GM12878 (cell line): ENCODE data around the gene BPIFA3. TPM values are rescaled to one million over a fixed set of nuclear protein-coding genes. Genes with fewer than 3 reads are reported as not detected.

Source experiments
- polyA plus RNA-seq, 11 experiments: library from polyadenylated mRNA; depleted of rRNA in 4 of 11; unstranded in 6 of 11; stranded (reverse) in 5 of 11; fragments of >200 nt; fragmentation: Nextera tagmentation in 4 of 11; fragmentation: Illumina TruSeq in 1 of 11; extraction: Ambion mirVana in 4 of 11; extraction: Trizol in 1 of 11; gene quantifications; 1 replicate in 1 of 11; 2 replicates in 10 of 11; pipeline versions ENCODE4 v1.2.1 to v1.2.3, GENCODE V29; 2011 to 2016; ENCODE audit warnings: inconsistent platforms in 2 of 11, missing spikeins in 2 of 11, low read depth in 1 of 11
- total RNA-seq, 4 experiments: library from RNA; depleted of rRNA in 3 of 4; stranded (reverse); fragments of >200 nt in 3 of 4; fragmentation: Illumina TruSeq in 1 of 4; extraction: Trizol in 1 of 4; gene quantifications; 2 replicates each; pipeline versions ENCODE4 v1.2.1 to v1.2.3, GENCODE V29; 2013 to 2021

BPIFA3 gene
- total and polyA plus RNA-seq, 10 of the 15 experiments (the other 5 are each of a cell fraction or from before 2014, with no cell fraction given), result not detected

Other genes with a start within 250 kb of the BPIFA3 start
Only the 7 nearest of the 10 such genes appear.
- gene BPIFB6, start 185.7 kb upstream of the BPIFA3 start, total RNA-seq (2014; rRNA removed), result not detected in 2 replicates
- not detected in 2 replicates for gene BPIFB6, start 185.7 kb upstream of the BPIFA3 start, total RNA-seq (2014; rRNA removed; fragmentation: Illumina TruSeq; extraction: Trizol)
- gene BPIFB6, start 185.7 kb upstream of the BPIFA3 start, total RNA-seq (2021), result not detected in 2 replicates
- gene BPIFB6, start 185.7 kb upstream of the BPIFA3 start, polyA plus RNA-seq (2011; rRNA removed), result not detected in 2 replicates
- gene BPIFB6, start 185.7 kb upstream of the BPIFA3 start, polyA plus RNA-seq (2014; fragmentation: Illumina TruSeq; extraction: Trizol), result not detected in 2 replicates
- not detected for gene BPIFB6, start 185.7 kb upstream of the BPIFA3 start, polyA plus RNA-seq (2014; fragmentation: Nextera tagmentation; extraction: Ambion mirVana)
- not detected in 2 replicates for gene BPIFB6, start 185.7 kb upstream of the BPIFA3 start, polyA plus RNA-seq (2014; rRNA removed)
- not detected for gene BPIFB6, start 185.7 kb upstream of the BPIFA3 start, polyA plus RNA-seq (2016; fragmentation: Nextera tagmentation; extraction: Ambion mirVana)
- not detected in 2 replicates for gene BPIFB3, start 163.4 kb upstream of the BPIFA3 start, total RNA-seq (2014; rRNA removed)
- gene BPIFB3, start 163.4 kb upstream of the BPIFA3 start, total RNA-seq (2014; rRNA removed; fragmentation: Illumina TruSeq; extraction: Trizol), result not detected in 2 replicates
- gene BPIFB3, start 163.4 kb upstream of the BPIFA3 start, total RNA-seq (2021), result not detected in 2 replicates
- gene BPIFB3, start 163.4 kb upstream of the BPIFA3 start, polyA plus RNA-seq (2011; rRNA removed), result not detected in 2 replicates
- gene BPIFB3, start 163.4 kb upstream of the BPIFA3 start, polyA plus RNA-seq (2014; fragmentation: Illumina TruSeq; extraction: Trizol), result not detected in 2 replicates
- not detected for gene BPIFB3, start 163.4 kb upstream of the BPIFA3 start, polyA plus RNA-seq (2014; fragmentation: Nextera tagmentation; extraction: Ambion mirVana)
- not detected in 2 replicates for gene BPIFB3, start 163.4 kb upstream of the BPIFA3 start, polyA plus RNA-seq (2014; rRNA removed)
- not detected for gene BPIFB3, start 163.4 kb upstream of the BPIFA3 start, polyA plus RNA-seq (2016; fragmentation: Nextera tagmentation; extraction: Ambion mirVana)
- gene BPIFB4, start 137.7 kb upstream of the BPIFA3 start, total RNA-seq (2014; rRNA removed), result not detected in 2 replicates
- gene BPIFB4, start 137.7 kb upstream of the BPIFA3 start, total RNA-seq (2014; rRNA removed; fragmentation: Illumina TruSeq; extraction: Trizol), result not detected in 2 replicates
- gene BPIFB4, start 137.7 kb upstream of the BPIFA3 start, total RNA-seq (2021), result not detected in 2 replicates
- not detected in 2 replicates for gene BPIFB4, start 137.7 kb upstream of the BPIFA3 start, polyA plus RNA-seq (2011; rRNA removed)
- not detected in 2 replicates for gene BPIFB4, start 137.7 kb upstream of the BPIFA3 start, polyA plus RNA-seq (2014; fragmentation: Illumina TruSeq; extraction: Trizol)
- not detected for gene BPIFB4, start 137.7 kb upstream of the BPIFA3 start, polyA plus RNA-seq (2014; fragmentation: Nextera tagmentation; extraction: Ambion mirVana)
- not detected in 2 replicates for gene BPIFB4, start 137.7 kb upstream of the BPIFA3 start, polyA plus RNA-seq (2014; rRNA removed)
- gene BPIFB4, start 137.7 kb upstream of the BPIFA3 start, polyA plus RNA-seq (2016; fragmentation: Nextera tagmentation; extraction: Ambion mirVana), result under 1 TPM in 1 of 2 experiments, not detected in 1; 0.12 TPM
- gene BPIFA2, start 49.2 kb upstream of the BPIFA3 start, total RNA-seq (2014; rRNA removed), result not detected in 2 replicates
- not detected in 2 replicates for gene BPIFA2, start 49.2 kb upstream of the BPIFA3 start, total RNA-seq (2014; rRNA removed; fragmentation: Illumina TruSeq; extraction: Trizol)
- gene BPIFA2, start 49.2 kb upstream of the BPIFA3 start, total RNA-seq (2021), result not detected in 2 replicates
- not detected in 2 replicates for gene BPIFA2, start 49.2 kb upstream of the BPIFA3 start, polyA plus RNA-seq (2011; rRNA removed)
- gene BPIFA2, start 49.2 kb upstream of the BPIFA3 start, polyA plus RNA-seq (2014; fragmentation: Illumina TruSeq; extraction: Trizol), result not detected in 2 replicates
- not detected for gene BPIFA2, start 49.2 kb upstream of the BPIFA3 start, polyA plus RNA-seq (2014; fragmentation: Nextera tagmentation; extraction: Ambion mirVana)
- not detected in 2 replicates for gene BPIFA2, start 49.2 kb upstream of the BPIFA3 start, polyA plus RNA-seq (2014; rRNA removed)
- gene BPIFA2, start 49.2 kb upstream of the BPIFA3 start, polyA plus RNA-seq (2016; fragmentation: Nextera tagmentation; extraction: Ambion mirVana), result not detected
- gene BPIFA1, start 18.6 kb downstream of the BPIFA3 start, total RNA-seq (2014; rRNA removed), result not detected in 2 replicates
- gene BPIFA1, start 18.6 kb downstream of the BPIFA3 start, total RNA-seq (2014; rRNA removed; fragmentation: Illumina TruSeq; extraction: Trizol), result not detected in 2 replicates
- gene BPIFA1, start 18.6 kb downstream of the BPIFA3 start, total RNA-seq (2021), result not detected in 2 replicates
- gene BPIFA1, start 18.6 kb downstream of the BPIFA3 start, polyA plus RNA-seq (2011; rRNA removed), result not detected in 2 replicates
- not detected in 2 replicates for gene BPIFA1, start 18.6 kb downstream of the BPIFA3 start, polyA plus RNA-seq (2014; fragmentation: Illumina TruSeq; extraction: Trizol)
- gene BPIFA1, start 18.6 kb downstream of the BPIFA3 start, polyA plus RNA-seq (2014; fragmentation: Nextera tagmentation; extraction: Ambion mirVana), result not detected
- gene BPIFA1, start 18.6 kb downstream of the BPIFA3 start, polyA plus RNA-seq (2014; rRNA removed), result not detected in 2 replicates
- not detected for gene BPIFA1, start 18.6 kb downstream of the BPIFA3 start, polyA plus RNA-seq (2016; fragmentation: Nextera tagmentation; extraction: Ambion mirVana)
- gene BPIFB1, start 65.9 kb downstream of the BPIFA3 start, total RNA-seq (2014; rRNA removed), result not detected in 2 replicates
- gene BPIFB1, start 65.9 kb downstream of the BPIFA3 start, total RNA-seq (2014; rRNA removed; fragmentation: Illumina TruSeq; extraction: Trizol), result not detected in 2 replicates
- gene BPIFB1, start 65.9 kb downstream of the BPIFA3 start, total RNA-seq (2021), result 0.13 TPM in 1 of 2 replicates, not detected in the other
- not detected in 2 replicates for gene BPIFB1, start 65.9 kb downstream of the BPIFA3 start, polyA plus RNA-seq (2011; rRNA removed)
- not detected in 2 replicates for gene BPIFB1, start 65.9 kb downstream of the BPIFA3 start, polyA plus RNA-seq (2014; fragmentation: Illumina TruSeq; extraction: Trizol)
- not detected for gene BPIFB1, start 65.9 kb downstream of the BPIFA3 start, polyA plus RNA-seq (2014; fragmentation: Nextera tagmentation; extraction: Ambion mirVana)
- gene BPIFB1, start 65.9 kb downstream of the BPIFA3 start, polyA plus RNA-seq (2014; rRNA removed), result not detected in 2 replicates
- not detected for gene BPIFB1, start 65.9 kb downstream of the BPIFA3 start, polyA plus RNA-seq (2016; fragmentation: Nextera tagmentation; extraction: Ambion mirVana)
- 29.3 and 36.0 TPM in 2 replicates for gene CDK5RAP1, start 184.2 kb downstream of the BPIFA3 start, total RNA-seq (2014; rRNA removed)
- gene CDK5RAP1, start 184.2 kb downstream of the BPIFA3 start, total RNA-seq (2014; rRNA removed; fragmentation: Illumina TruSeq; extraction: Trizol), result 34.2 and 38.5 TPM in 2 replicates
- 35.2 and 38.2 TPM in 2 replicates for gene CDK5RAP1, start 184.2 kb downstream of the BPIFA3 start, total RNA-seq (2021)
- gene CDK5RAP1, start 184.2 kb downstream of the BPIFA3 start, polyA plus RNA-seq (2011; rRNA removed), result 30.9 and 36.1 TPM in 2 replicates
- gene CDK5RAP1, start 184.2 kb downstream of the BPIFA3 start, polyA plus RNA-seq (2014; fragmentation: Illumina TruSeq; extraction: Trizol), result 39.1 and 48.6 TPM in 2 replicates
- 10 to 100 TPM; 61.2 to 67.6 TPM for gene CDK5RAP1, start 184.2 kb downstream of the BPIFA3 start, polyA plus RNA-seq (2014; fragmentation: Nextera tagmentation; extraction: Ambion mirVana)
- gene CDK5RAP1, start 184.2 kb downstream of the BPIFA3 start, polyA plus RNA-seq (2014; rRNA removed), result 30.4 and 31.2 TPM in 2 replicates
- 10 to 100 TPM; 53.2 to 55.0 TPM for gene CDK5RAP1, start 184.2 kb downstream of the BPIFA3 start, polyA plus RNA-seq (2016; fragmentation: Nextera tagmentation; extraction: Ambion mirVana)